Ovary (tissue), 9 donors: Measurements from ENCODE around the gene ADGRG1. TPM values are rescaled to one million over a fixed set of nuclear protein-coding genes. Genes with fewer than 3 reads are reported as not detected.
A peak's percentile ranks its signal among the peaks of the same experiment; 100 is the strongest.

Experiments
- DNase-seq, 5 donors: peaks; one replicate each; pipeline ENCODE4 v3.0.0-alpha.2; 2019 to 2020
- H3K27ac ChIP-seq, 2 donors: fragments of 200-600 bp; one replicate each; pipeline versions ENCODE4 v1.5.1 to v1.8.0; 2019 to 2022
- H3K27me3 ChIP-seq: fragments of 200-600 bp; one replicate; pipeline ENCODE4 v1.8.0; 2022
- H3K36me3 ChIP-seq: fragments of 200-600 bp; sonication (generic); one replicate; pipeline ENCODE4 v1.5.1; 2019
- H3K4me1 ChIP-seq: one replicate; pipeline ENCODE4 v1.8.1; 2013; ENCODE audit warnings: mild to moderate bottlenecking, moderate library complexity; ENCODE audit not compliant: insufficient read depth
- H3K4me3 ChIP-seq: fragments of 200-600 bp; sonication (generic); one replicate; pipeline ENCODE4 v1.5.1; 2017
- H3K9me3 ChIP-seq, 2 donors: fragments of 200-600 bp in 1 of 2; sonication (generic) in 1 of 2; one replicate each; pipeline versions ENCODE4 v1.5.1 to v1.8.1; 2013 to 2019; ENCODE audit warnings: mild to moderate bottlenecking in 1 of 2, moderate library complexity in 1 of 2
- CTCF ChIP-seq, 3 donors: fragments of 450-650 bp in 2 of 3; fragments of 200-600 bp in 1 of 3; IDR thresholded peaks; one replicate each; pipeline versions ENCODE4 v1.5.1 to v1.8.0; 2016 to 2022; ENCODE audit warnings: antibody characterized with exemption in 3 of 3, mild to moderate bottlenecking in 1 of 3
- EP300 ChIP-seq: sonication (generic); formaldehyde crosslinking; IDR thresholded peaks from one replicate; pipeline ENCODE4 v1.6.1; 2017; ENCODE audit warnings: antibody characterized with exemption
- POLR2A ChIP-seq: fragments of 450-650 bp; IDR thresholded peaks from one replicate; pipeline ENCODE4 v1.6.1; 2017; ENCODE audit warnings: antibody characterized with exemption, mild to moderate bottlenecking, moderate library complexity
- WGBS, 3 donors: extraction: QIAGEN DNeasy Blood & Tissue Kit in 1 of 3; methylation state at CpG; one replicate each; pipeline versions ENCODE4 v1.1.5 to v1.1.7; 2013 to 2017; 5-methylcytosine and 5-hydroxymethylcytosine counted together
- intact Hi-C, 4 donors: fragments of 100-400 bp; cut with DNase I; formaldehyde crosslinking; loops; one replicate each; pipeline versions ENCODE4 v1.11.0 to v1.15.1; 2022 to 2023
- polyA plus RNA-seq, 2 donors: library from polyadenylated mRNA; stranded (reverse); fragments of 200-250 nt in 1 of 2; fragments of 350-450 nt in 1 of 2; fragmentation: Illumina TruSeq in 1 of 2; extraction: RNeasy Lipid Tissue Mini Kit (QIAGEN cat#74804) in 1 of 2; gene quantifications; one replicate each; pipeline ENCODE4 v1.2.3, GENCODE V29; 2013 to 2014
- total RNA-seq, 7 donors: library from RNA; depleted of rRNA in 2 of 7; stranded (reverse); fragments of >200 nt in 2 of 7; fragmentation: NEBNext Ultra II Directional in 3 of 7; extraction: Animal tissue kit (Norgen Biotek cat#: 25700) in 3 of 7; gene quantifications; one replicate each; pipeline versions ENCODE4 v1.1.0 to v1.2.4, GENCODE V29; 2016 to 2023
- donor health status: DM: no; HTN: no; CAD: no; lungs with moderate emphysema.
- donor health status: DM: no; HTN: no; CAD: no.
- donor health status: Bipolar disorder and iron deficiency.
- donor health status: DM: yes; HTN: yes; CAD: no.
- donor health status: DM: no; HTN: no; CAD: no.
- donor health status: DM: yes; HTN: yes; CAD: no.

Gene ADGRG1
- total and polyA plus RNA-seq, 9 donors, result 6.2 to 54.0 (median 9.1) TPM

GRCh38 chr16:57645169-57645568 is 16.7 kb downstream of the ADGRG1 start:
- 26 to 47% (median 29%) methylated on average over 8 to 10 of the region's 10 CpGs for WGBS, 3 donors

GRCh38 chr16:57645691-57646387 is 17.4 kb downstream of the ADGRG1 start:
- H3K36me3 ChIP-seq, result no peaks in the 10 kb centered on the region
- TF ChIP-seq POLR2A (no peak), CTCF (IDR thresholded peaks at IDR 0.05) (no peak), EP300 (no peak)
- H3K9me3 ChIP-seq, result no peaks in the 10 kb centered on the region
- H3K27me3 ChIP-seq, result no peaks in the 10 kb centered on the region
- H3K4me3 ChIP-seq, result no peak overlapping the region
- WGBS, 3 donors, result 27 to 36% (median 35%) methylated on average over 24 of the region's 24 CpGs
- DNase-seq, result peak in 1 of 5 donors; percentile 41
- no peak overlapping the region for H3K27ac ChIP-seq
- intact Hi-C loops, result no loop called here
- H3K4me1 ChIP-seq, result no peaks in the 10 kb centered on the region

More at GRCh38 chr16:57645169-57645568, 16.7 kb downstream of the ADGRG1 start:
- no peak overlapping the region for H3K27ac ChIP-seq
- no peaks in the 10 kb centered on the region for H3K36me3 ChIP-seq
- no peak for DNase-seq
- no peaks in the 10 kb centered on the region for H3K27me3 ChIP-seq
- intact Hi-C loops, result no loop called here
- no peaks in the 10 kb centered on the region for H3K9me3 ChIP-seq
- no peak overlapping the region for H3K4me3 ChIP-seq
- no peaks in the 10 kb centered on the region for H3K4me1 ChIP-seq
- TF ChIP-seq POLR2A (no peak), CTCF (IDR thresholded peaks at IDR 0.05) (no peak), EP300 (no peak)

- TF ChIP-seq POLR2A (no peak), EP300 (no peak), CTCF (IDR thresholded peaks at IDR 0.05) (no peak)
- Histone ChIP-seq H3K9me3 (no peaks in the 10 kb centered on the region), H3K36me3 (no peaks in the 10 kb centered on the region), H3K27me3 (no peaks in the 10 kb centered on the region), H3K27ac (no peak overlapping the region), H3K4me3 (no peak overlapping the region), H3K4me1 (no peaks in the 10 kb centered on the region)
- intact Hi-C loops, result no loop called here
- no peak for DNase-seq
- 64 to 83% (median 66%) methylated on average over 12 to 14 of the region's 14 CpGs for WGBS, 3 donors
These were observed 18.1 kb downstream of the ADGRG1 start for GRCh38 chr16:57646388-57647039.

GRCh38 chr16:57647136-57647875 is 18.9 kb downstream of the ADGRG1 start:
- H3K36me3 ChIP-seq, result no peaks in the 10 kb centered on the region
- no peaks in the 10 kb centered on the region for H3K4me1 ChIP-seq
- 57 to 68% (median 60%) methylated on average over 10 of the region's 10 CpGs for WGBS, 3 donors
- H3K27me3 ChIP-seq, result no peaks in the 10 kb centered on the region
- intact Hi-C loops, result no loop called here
- no peak overlapping the region for H3K27ac ChIP-seq
- no peaks in the 10 kb centered on the region for H3K9me3 ChIP-seq
- TF ChIP-seq CTCF (IDR thresholded peaks at IDR 0.05) (no peak), POLR2A (no peak), EP300 (no peak)
- no peak for DNase-seq
- H3K4me3 ChIP-seq, result no peak overlapping the region
